NCI-H146 treated with DMSO at 0.1 percent for 48 hours (cell line): Measurements from ENCODE around the gene YARS1.

Source experiments
- DNase-seq: peaks from one replicate; lab custom pipeline; 2025; ENCODE audit not compliant: unreplicated experiment; lab: John Stamatoyannopoulos, UW

YARS1 gene

GRCh38 chr1:32817159-32817814, at the start of gene YARS1, which contains the start of gene S100PBP:
Gene YARS1 (minus strand): TSS chr1:32817358. CDS start chr1:32817244, 114 bp downstream.
Gene S100PBP (plus strand): TSS chr1:32817653. CDS start chr1:32826100, 8,447 bp downstream.
- peak; percentile 85 for DNase-seq

GRCh38 chr1:32865639-32866405, 48.7 kb upstream of the YARS1 start:
- DNase-seq, result no peak

- no peak for DNase-seq
Observed at GRCh38 chr1:32864375-32865019, 47.3 kb upstream of the YARS1 start.

GRCh38 chr1:32863881-32864245, 46.7 kb upstream of the YARS1 start:
- no peak for DNase-seq

- no peak for DNase-seq
Observed at GRCh38 chr1:32863218-32863880, 46.2 kb upstream of the YARS1 start.

- DNase-seq, result no peak
Observed at GRCh38 chr1:32861904-32862695, 44.9 kb upstream of the YARS1 start.

GRCh38 chr1:32860566-32860965, 43.4 kb upstream of the YARS1 start:
- no peak for DNase-seq

- no peak for DNase-seq
Observed at GRCh38 chr1:32859915-32860314, 42.8 kb upstream of the YARS1 start.

GRCh38 chr1:32858791-32859190, 41.6 kb upstream of the YARS1 start:
- no peak for DNase-seq

- DNase-seq, result no peak
Observed at GRCh38 chr1:32858136-32858535, 41.0 kb upstream of the YARS1 start.

GRCh38 chr1:32855861-32856617, 38.9 kb upstream of the YARS1 start:
- DNase-seq, result no peak

GRCh38 chr1:32848354-32849063, 31.4 kb upstream of the YARS1 start:
- DNase-seq, result peak; percentile 10

GRCh38 chr1:32831878-32832277, 14.7 kb upstream of the YARS1 start:
- DNase-seq, result no peak

GRCh38 chr1:32830092-32830852, 13.1 kb upstream of the YARS1 start:
- DNase-seq, result no peak

GRCh38 chr1:32828341-32828740, 11.2 kb upstream of the YARS1 start:
- no peak for DNase-seq

GRCh38 chr1:32825181-32825580, 8.0 kb upstream of the YARS1 start:
- DNase-seq, result no peak

GRCh38 chr1:32818804-32819541, 1.8 kb upstream of the YARS1 start:
- DNase-seq, result no peak
